HCT116 (cell line): ENCODE measurements around the gene RBM42. TPM values are rescaled to one million over a fixed set of nuclear protein-coding genes. Genes with fewer than 3 reads are reported as not detected.

Source experiments
- ATAC-seq: fragments of 200-7000 bp; cut with Tn5 transposase; 2 replicates; pipeline ENCODE4 v1.9.1; 2020; ENCODE audit warnings: mild to moderate bottlenecking, moderate library complexity
- BruUV-seq: library from RNA; stranded (reverse); fragments of 400-500 nt; replicated peaks from 2 replicates; lab custom pipeline; 2021; lab: Mats Ljungman, UMichigan
- CTCF ChIA-PET: fragments of 300-600 bp; sonication (Branson Sonifier 250); formaldehyde crosslinking; loops from one replicate; lab custom pipeline; 2021; ENCODE audit warnings: antibody characterized with exemption; lab: Charles Lee
- POLR2A ChIA-PET: fragments of 300-600, 350-600 bp; sonication (Branson Sonifier 250); formaldehyde crosslinking; loops from one replicate; lab custom pipeline; 2021; ENCODE audit warnings: antibody characterized with exemption; lab: Charles Lee
- RAD21 ChIA-PET, 2 experiments: fragments of 300-600 bp; sonication (Branson Sonifier 250); formaldehyde crosslinking; loops; one replicate each; lab custom pipeline; 2023; ENCODE audit warnings: low total read pairs in 2 of 2; ENCODE audit not compliant: uncharacterized antibody in 2 of 2, unreplicated experiment in 2 of 2, low non-redundant PET in 1 of 2; lab: Charles Lee
- DNase-seq: peaks from one replicate; pipeline ENCODE4 v3.0.0-alpha.2; 2010; ENCODE audit warnings: low read depth, low spot score
- H2AFZ ChIP-seq: fragments of 200-600 bp; shearing (Covaris generic), sonication (generic); 2 replicates; pipeline ENCODE4 v1.6.1; 2017; ENCODE audit warnings: low read depth, mixed run types, mixed read lengths, antibody characterized with exemption, low read length; ENCODE audit not compliant: poor library complexity, severe bottlenecking
- H3K27ac ChIP-seq: 2 replicates; pipeline ENCODE4 v1.5.1; 2012; ENCODE audit warnings: low read depth, low read length
- H3K27me3 ChIP-seq: fragments of 200-600 bp; sonication (generic); 2 replicates; pipeline ENCODE4 v1.6.1; 2016; ENCODE audit warnings: mixed run types, low read length, mixed read lengths; ENCODE audit not compliant: insufficient read depth
- H3K36me3 ChIP-seq, 2 experiments: fragments of 200-500 bp in 1 of 2; fragments of 200-600 bp in 1 of 2; sonication (Bioruptor generic) in 1 of 2; sonication (generic) in 1 of 2; 2 replicates each; pipeline versions ENCODE4 v1.5.1 to v1.6.1; 2014 to 2016; ENCODE audit warnings: low read length in 2 of 2, inconsistent platforms in 1 of 2, mixed read lengths in 1 of 2, mixed run types in 1 of 2; ENCODE audit not compliant: insufficient read depth in 2 of 2, control insufficient read depth in 1 of 2
- H3K4me1 ChIP-seq, 2 experiments: fragments of 200-600 bp in 1 of 2; sonication (generic) in 1 of 2; 2 replicates each; pipeline versions ENCODE4 v1.5.1 to v1.6.1; 2012 to 2017; ENCODE audit warnings: low read length in 2 of 2, inconsistent platforms in 1 of 2, mild to moderate bottlenecking in 1 of 2, mixed read lengths in 1 of 2, mixed run types in 1 of 2, moderate library complexity in 1 of 2; ENCODE audit not compliant: insufficient read depth in 2 of 2, control insufficient read depth in 1 of 2
- H3K4me2 ChIP-seq: fragments of 200-600 bp; sonication (generic); 2 replicates; pipeline ENCODE4 v1.6.1; 2017; ENCODE audit warnings: mixed run types, low read length, mixed read lengths
- H3K4me3 ChIP-seq, 2 experiments: fragments of 200-600 bp in 1 of 2; sonication (generic) in 1 of 2; replicated peaks in 1 of 2; 2 replicates each; pipeline ENCODE4 v1.5.1; 2011 to 2016; ENCODE audit warnings: low read length in 2 of 2, control low read depth in 1 of 2, low read depth in 1 of 2, mild to moderate bottlenecking in 1 of 2, mixed read lengths in 1 of 2, mixed run types in 1 of 2
- H3K79me2 ChIP-seq: fragments of 200-600 bp; sonication (generic); 2 replicates; pipeline ENCODE4 v1.6.1; 2017; ENCODE audit warnings: mild to moderate bottlenecking, mixed run types, low read length, moderate library complexity, mixed read lengths; ENCODE audit not compliant: insufficient read depth
- H3K9ac ChIP-seq: fragments of 200-600 bp; sonication (generic); 2 replicates; pipeline ENCODE4 v1.6.1; 2016; ENCODE audit warnings: low read length, mixed read lengths
- H3K9me2 ChIP-seq: fragments of 200-600 bp; sonication (generic), shearing (Covaris generic); 2 replicates; pipeline ENCODE4 v1.6.1; 2017; ENCODE audit warnings: mixed run types, mild to moderate bottlenecking, moderate library complexity; ENCODE audit not compliant: insufficient read depth
- H3K9me3 ChIP-seq, 2 experiments: fragments of 200-500 bp in 1 of 2; fragments of 200-600 bp in 1 of 2; sonication (Bioruptor generic) in 1 of 2; sonication (generic) in 1 of 2; 2 replicates each; pipeline ENCODE4 v1.6.1; 2014 to 2017; ENCODE audit warnings: low read length in 2 of 2, mixed read lengths in 2 of 2, inconsistent platforms in 1 of 2, low read depth in 1 of 2, mild to moderate bottlenecking in 1 of 2, mixed run types in 1 of 2, moderate library complexity in 1 of 2; ENCODE audit not compliant: control insufficient read depth in 1 of 2, insufficient read depth in 1 of 2
- H4K20me1 ChIP-seq: fragments of 200-600 bp; sonication (generic), shearing (Covaris generic); 2 replicates; pipeline ENCODE4 v1.6.1; 2017; ENCODE audit warnings: mixed run types, mild to moderate bottlenecking, moderate library complexity; ENCODE audit not compliant: insufficient read depth
- ATF3 ChIP-seq: IDR thresholded peaks from 2 replicates; pipeline ENCODE4 v1.6.1; 2012
- CBX3 ChIP-seq: IDR thresholded peaks from 2 replicates; pipeline ENCODE4 v1.6.1; 2012; ENCODE audit warnings: low read depth
- CEBPB ChIP-seq: IDR thresholded peaks from 2 replicates; pipeline ENCODE4 v1.6.1; 2012; ENCODE audit warnings: low read depth
- EGR1 ChIP-seq: IDR thresholded peaks from 2 replicates; pipeline ENCODE4 v1.6.1; 2012; ENCODE audit warnings: low read depth
- ELF1 ChIP-seq: IDR thresholded peaks from 2 replicates; pipeline ENCODE4 v1.6.1; 2012; ENCODE audit warnings: low read depth, borderline replicate concordance
- EZH2 ChIP-seq: fragments of 200-600 bp; sonication (generic); IDR thresholded peaks from 2 replicates; pipeline ENCODE4 v1.6.1; 2017; ENCODE audit warnings: antibody characterized with exemption, mixed run types
- FOSL1 ChIP-seq: IDR thresholded peaks from 2 replicates; pipeline ENCODE4 v1.6.1; 2012; ENCODE audit warnings: low read depth
- JUND ChIP-seq: IDR thresholded peaks from 2 replicates; pipeline ENCODE4 v1.6.1; 2012
- RAD21 ChIP-seq: IDR thresholded peaks from 2 replicates; pipeline ENCODE4 v1.6.1; 2012; ENCODE audit warnings: low read depth, mild to moderate bottlenecking
- REST ChIP-seq: IDR thresholded peaks from 2 replicates; pipeline ENCODE4 v1.6.1; 2012; ENCODE audit warnings: low read depth
- SIN3A ChIP-seq: IDR thresholded peaks from 2 replicates; pipeline ENCODE4 v1.6.1; 2012; ENCODE audit warnings: low read depth
- SP1 ChIP-seq: IDR thresholded peaks from 2 replicates; pipeline ENCODE4 v1.6.1; 2012; ENCODE audit warnings: low read depth
- YY1 ChIP-seq: IDR thresholded peaks from 2 replicates; pipeline ENCODE4 v1.6.1; 2011; ENCODE audit warnings: low read length, low read depth, moderate library complexity, mild to moderate bottlenecking; ENCODE audit not compliant: insufficient replicate concordance; ENCODE audit errors: extremely low read depth
- ZFX ChIP-seq: fragments of 450-650 bp; IDR thresholded peaks from 2 replicates; pipeline ENCODE4 v1.6.1; 2017
- ZNF274 ChIP-seq: fragments of 200-500 bp; sonication (Bioruptor generic); IDR thresholded peaks from 2 replicates; pipeline ENCODE4 v1.6.1; 2014; ENCODE audit warnings: mild to moderate bottlenecking, low read depth, low read length, inconsistent platforms
- intact Hi-C: fragments of 100-400 bp; cut with micrococcal nuclease; formaldehyde crosslinking; loops from 2 replicates; pipeline ENCODE4 v1.10.0; 2022
- total RNA-seq: library from RNA; stranded (reverse); gene quantifications from one replicate; pipeline ENCODE4 v1.2.1, GENCODE V29; 2021; ENCODE audit not compliant: unreplicated experiment
- TF ChIP-seq, protein P1 (sequence below), 3 experiments: fragments of 200-600 bp in 1 of 3; sonication (generic) in 1 of 3; IDR thresholded peaks in 2 of 3; conservative IDR thresholded peaks in 1 of 3; 2 replicates each; pipeline ENCODE4 v1.5.1; 2012 to 2017; ENCODE audit warnings: low read depth in 2 of 3, low read length in 2 of 3, antibody characterized with exemption in 1 of 3, borderline replicate concordance in 1 of 3, control low read depth in 1 of 3, mild to moderate bottlenecking in 1 of 3, mixed read lengths in 1 of 3, mixed run types in 1 of 3, moderate library complexity in 1 of 3; ENCODE audit not compliant: insufficient read depth in 1 of 3

RBM42 gene
- total RNA-seq, 1 experiment from 2014 or later, result 87.2 TPM

DNA sequence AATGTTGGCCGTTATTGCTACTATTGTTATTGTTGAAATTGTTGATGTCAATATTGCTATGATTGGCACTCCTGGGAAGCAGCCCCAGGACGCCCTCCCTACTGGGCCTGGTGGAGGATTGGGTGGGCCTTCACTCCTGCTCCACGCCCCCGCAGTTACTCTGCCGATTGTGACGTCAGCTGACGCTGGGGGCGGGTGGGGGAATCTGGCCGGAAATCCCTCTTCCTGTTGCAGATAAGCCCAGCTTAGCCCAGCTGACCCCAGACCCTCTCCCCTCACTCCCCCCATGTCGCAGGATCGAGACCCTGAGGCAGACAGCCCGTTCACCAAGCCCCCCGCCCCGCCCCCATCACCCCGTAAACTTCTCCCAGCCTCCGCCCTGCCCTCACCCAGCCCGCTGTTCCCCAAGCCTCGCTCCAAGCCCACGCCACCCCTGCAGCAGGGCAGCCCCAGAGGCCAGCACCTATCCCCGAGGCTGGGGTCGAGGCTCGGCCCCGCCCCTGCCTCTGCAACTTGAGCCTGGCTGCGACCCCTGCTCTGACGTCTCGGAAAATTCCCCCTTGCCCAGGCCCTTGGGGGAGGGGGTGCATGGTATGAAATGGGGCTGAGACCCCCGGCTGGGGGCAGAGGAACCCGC is 12.8 kb downstream of the RBM42 start, which contains the start of gene ETV2:
TSS of gene ETV2 (plus strand) at position 231 of the 637 bp plus-strand sequence. CDS start 716 bp downstream, outside the sequence.
- H3K27me3 ChIP-seq, result no peaks in the 10 kb centered on the region
- peaks cover 8 to 40% of the 10 kb centered on the region in 2 experiments; a peak in 3 of 4 replicates for H3K4me1 ChIP-seq
- H3K27ac ChIP-seq, result no peak within 1 kb of the TSS
- H3K79me2 ChIP-seq, result no peaks in the 10 kb centered on the region
- no peak for TF ChIP-seq CEBPB
- no peak for TF ChIP-seq ELF1
- no peak for TF ChIP-seq FOSL1
- TF ChIP-seq SIN3A, result no peak
- no peak for TF ChIP-seq ZFX
- TF ChIP-seq SP1, result no peak
- no peak for TF ChIP-seq EGR1
- TF ChIP-seq, protein P1, sequence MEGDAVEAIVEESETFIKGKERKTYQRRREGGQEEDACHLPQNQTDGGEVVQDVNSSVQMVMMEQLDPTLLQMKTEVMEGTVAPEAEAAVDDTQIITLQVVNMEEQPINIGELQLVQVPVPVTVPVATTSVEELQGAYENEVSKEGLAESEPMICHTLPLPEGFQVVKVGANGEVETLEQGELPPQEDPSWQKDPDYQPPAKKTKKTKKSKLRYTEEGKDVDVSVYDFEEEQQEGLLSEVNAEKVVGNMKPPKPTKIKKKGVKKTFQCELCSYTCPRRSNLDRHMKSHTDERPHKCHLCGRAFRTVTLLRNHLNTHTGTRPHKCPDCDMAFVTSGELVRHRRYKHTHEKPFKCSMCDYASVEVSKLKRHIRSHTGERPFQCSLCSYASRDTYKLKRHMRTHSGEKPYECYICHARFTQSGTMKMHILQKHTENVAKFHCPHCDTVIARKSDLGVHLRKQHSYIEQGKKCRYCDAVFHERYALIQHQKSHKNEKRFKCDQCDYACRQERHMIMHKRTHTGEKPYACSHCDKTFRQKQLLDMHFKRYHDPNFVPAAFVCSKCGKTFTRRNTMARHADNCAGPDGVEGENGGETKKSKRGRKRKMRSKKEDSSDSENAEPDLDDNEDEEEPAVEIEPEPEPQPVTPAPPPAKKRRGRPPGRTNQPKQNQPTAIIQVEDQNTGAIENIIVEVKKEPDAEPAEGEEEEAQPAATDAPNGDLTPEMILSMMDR (IDR thresholded peaks at IDR 0.05 in 2 of 3, conservative IDR thresholded peaks at IDR 0.05 in 1 of 3; ENCODE audit: borderline replicate concordance in 1 of 3, insufficient read depth in 1 of 3, low read depth in 2 of 3, low read length in 2 of 3), result no peak
- no peak for TF ChIP-seq YY1
- no peak for TF ChIP-seq REST
- TF ChIP-seq JUND, result no peak
- TF ChIP-seq ZNF274, result no peak
- TF ChIP-seq CBX3, result no peak
- TF ChIP-seq RAD21, result no peak
- TF ChIP-seq EZH2, result no peak
- no peak for TF ChIP-seq ATF3
- H3K4me3 ChIP-seq, result no peak within 1 kb of the TSS
- ChIA-PET RAD21 (no interaction called here), CTCF (no interaction called here), POLR2A (no interaction called here)
- no peaks in the 10 kb centered on the region for H3K9me3 ChIP-seq
- no peaks in the 10 kb centered on the region for H3K9me2 ChIP-seq
- DNase-seq (no peak), ATAC-seq (no peak)
- intact Hi-C loops, result no loop called here
- no TSS peak for BruUV-seq
- no peak within 1 kb of the TSS for H2AFZ ChIP-seq
- H3K36me3 ChIP-seq, result peaks cover 5 to 9% of the 10 kb centered on the region in 2 experiments; a peak in 2 of 4 replicates
- H4K20me1 ChIP-seq, result no peaks in the 10 kb centered on the region
- H3K9ac ChIP-seq, result no peak within 1 kb of the TSS
- peak within 1 kb of the TSS; percentile 99; the same call in 1 of the 2 replicates for H3K4me2 ChIP-seq
